Right lobe of liver (tissue), 4 donors: Measurements from ENCODE around the gene GCNT1.

ENCODE experiments used
- CTCF ChIP-seq, 4 donors: fragments of 200-600 bp in 3 of 4; fragments of 450-650 bp in 1 of 4; IDR thresholded peaks; one replicate each; pipeline versions ENCODE4 v1.5.1 to v1.8.0; 2016 to 2022; ENCODE audit warnings: antibody characterized with exemption in 4 of 4, mild to moderate bottlenecking in 2 of 4
- POLR2A ChIP-seq: fragments of 450-650 bp; IDR thresholded peaks from one replicate; pipeline ENCODE4 v1.6.1; 2017; ENCODE audit warnings: antibody characterized with exemption, mild to moderate bottlenecking
- donor health status: DM: no; HTN: no; CAD: no.
- donor health status: DM: no; HTN: no; CAD: no.
- donor health status: DM: no; HTN: yes; CAD: no.

DNA sequence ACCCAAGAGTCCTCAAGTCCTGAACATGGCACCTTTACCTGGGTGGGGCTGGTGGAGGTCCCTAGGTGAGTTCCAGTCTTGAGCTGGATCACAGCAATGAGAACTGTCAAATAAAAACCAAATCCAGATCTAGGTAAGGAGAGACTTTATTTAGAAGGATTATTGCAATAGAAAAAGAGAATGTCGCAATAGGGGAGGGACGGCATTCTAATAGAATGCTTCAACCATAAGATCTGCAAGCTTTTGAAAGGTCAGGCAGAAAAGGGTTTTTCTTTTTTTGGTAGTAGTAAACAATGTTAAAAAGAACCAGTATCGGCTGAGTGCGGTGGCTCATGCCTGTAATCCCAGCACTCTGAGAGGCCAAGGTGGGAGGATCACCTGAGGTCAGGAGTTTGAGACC lies 5.2 kb upstream of the GCNT1 start:
- TF ChIP-seq CTCF (IDR thresholded peaks at IDR 0.05) (no peak), POLR2A (no peak)
